Measurements from ENCODE around the gene PDE1C. TPM values are rescaled to one million over a fixed set of nuclear protein-coding genes. Genes with fewer than 3 reads are reported as not detected.

PDE1C gene
- total and polyA plus RNA-seq, 2 experiments from 2014 or later: 23.5 to 33.8 TPM

- Histone ChIP-seq H2AFZ (no peak overlapping the region), H3K4me3 (no peak overlapping the region), H3K9me3 (ENCODE audit: low read depth) (no peaks in the 10 kb centered on the region), H3K36me3 (ENCODE audit: low read depth) (no peaks in the 10 kb centered on the region), H3K27ac (peak overlapping the region; percentile 12; the same call in 1 of the 2 replicates), H3K4me1 (ENCODE audit: insufficient read depth) (peaks cover 23% of the 10 kb centered on the region), H3K9me2 (ENCODE audit: insufficient read depth) (no peaks in the 10 kb centered on the region), H4K20me1 (ENCODE audit: insufficient read depth) (no peaks in the 10 kb centered on the region), H3F3A (ENCODE audit: insufficient read depth) (no peaks in the 10 kb centered on the region), H3K79me2 (ENCODE audit: insufficient read depth) (peaks cover 36% of the 10 kb centered on the region; the same call in 1 of the 2 replicates), H3K27me3 (replicated peaks; ENCODE audit: insufficient read depth) (no peaks in the 10 kb centered on the region), H3K4me2 (ENCODE audit: unreplicated experiment) (no peak overlapping the region), H3K9ac (no peak overlapping the region)
- DNase-seq: peak; percentile 33
- TF ChIP-seq EZH2 (IDR thresholded peaks at IDR 0.05; ENCODE audit: insufficient read depth, poor library complexity, severe bottlenecking): no peak
- TF ChIP-seq EZH2phosphoT487 (IDR thresholded peaks at IDR 0.05; ENCODE audit: insufficient read depth, low read depth): no peak
- in situ Hi-C loops (cut with MboI): no loop called here
- WGBS, 2 experiments (ENCODE audit: low coverage in 1 of 2, low lambda C conversion rate in 2 of 2, missing lambda C conversion rate in 2 of 2): 23 to 31% methylated on average over 3 of the region's 3 CpGs
Measured at GRCh38 chr7:31991846-31992245, 78.4 kb downstream of the PDE1C start.

- no peak overlapping the region for H3K4me2 ChIP-seq (ENCODE audit: unreplicated experiment)
- H3K9me2 ChIP-seq (ENCODE audit: insufficient read depth): no peaks in the 10 kb centered on the region
- no peaks in the 10 kb centered on the region for H3K27me3 ChIP-seq (replicated peaks; ENCODE audit: insufficient read depth)
- peaks cover 27% of the 10 kb centered on the region for H3K4me1 ChIP-seq (ENCODE audit: insufficient read depth)
- no peak overlapping the region for H3K27ac ChIP-seq
- H3K36me3 ChIP-seq (ENCODE audit: low read depth): no peaks in the 10 kb centered on the region
- DNase-seq: no peak
- 39 to 61% methylated on average over 3 of the region's 3 CpGs for WGBS, 2 experiments (ENCODE audit: low coverage in 1 of 2, low lambda C conversion rate in 2 of 2, missing lambda C conversion rate in 2 of 2)
- H3K79me2 ChIP-seq (ENCODE audit: insufficient read depth): peaks cover 31% of the 10 kb centered on the region; the same call in 1 of the 2 replicates
- H3K9ac ChIP-seq: no peak overlapping the region
- TF ChIP-seq EZH2 (IDR thresholded peaks at IDR 0.05; ENCODE audit: insufficient read depth, poor library complexity, severe bottlenecking) (no peak), EZH2phosphoT487 (IDR thresholded peaks at IDR 0.05; ENCODE audit: insufficient read depth, low read depth) (no peak)
- H3F3A ChIP-seq (ENCODE audit: insufficient read depth): peaks cover 3% of the 10 kb centered on the region; the same call in 1 of the 2 replicates
- no peak overlapping the region for H3K4me3 ChIP-seq
- no peaks in the 10 kb centered on the region for H4K20me1 ChIP-seq (ENCODE audit: insufficient read depth)
- in situ Hi-C loops (cut with MboI): no loop called here
- no peak overlapping the region for H2AFZ ChIP-seq
- no peaks in the 10 kb centered on the region for H3K9me3 ChIP-seq (ENCODE audit: low read depth)
Measured at GRCh38 chr7:31991406-31991805, 78.8 kb downstream of the PDE1C start.

GRCh38 chr7:31986878-31987518 is 83.2 kb downstream of the PDE1C start:
- Histone ChIP-seq H3K36me3 (ENCODE audit: low read depth) (no peaks in the 10 kb centered on the region), H3K27me3 (replicated peaks; ENCODE audit: insufficient read depth) (no peaks in the 10 kb centered on the region), H3K4me2 (ENCODE audit: unreplicated experiment) (peak overlapping the region; percentile 33), H3K4me1 (ENCODE audit: insufficient read depth) (peaks cover 43% of the 10 kb centered on the region), H3K9me2 (ENCODE audit: insufficient read depth) (no peaks in the 10 kb centered on the region), H3K79me2 (ENCODE audit: insufficient read depth) (peaks cover 19% of the 10 kb centered on the region; the same call in 1 of the 2 replicates), H3K4me3 (no peak overlapping the region), H3F3A (ENCODE audit: insufficient read depth) (peaks cover 5% of the 10 kb centered on the region; the same call in 1 of the 2 replicates), H3K9ac (no peak overlapping the region), H3K9me3 (ENCODE audit: low read depth) (no peaks in the 10 kb centered on the region), H3K27ac (peak overlapping the region; percentile 25; the same call in 1 of the 2 replicates), H4K20me1 (ENCODE audit: insufficient read depth) (no peaks in the 10 kb centered on the region), H2AFZ (no peak overlapping the region)
- no peak for TF ChIP-seq EZH2 (IDR thresholded peaks at IDR 0.05; ENCODE audit: insufficient read depth, poor library complexity, severe bottlenecking)
- peak; percentile 47 for DNase-seq
- in situ Hi-C loops (cut with MboI): no loop called here
- WGBS, 2 experiments (ENCODE audit: low coverage in 1 of 2, low lambda C conversion rate in 2 of 2, missing lambda C conversion rate in 2 of 2): 18 to 29% methylated on average over 5 of the region's 5 CpGs

GRCh38 chr7:31982962-31983361 is 87.2 kb downstream of the PDE1C start:
- H2AFZ ChIP-seq: no peak overlapping the region
- H3K9me2 ChIP-seq (ENCODE audit: insufficient read depth): no peaks in the 10 kb centered on the region
- H3K9me3 ChIP-seq (ENCODE audit: low read depth): no peaks in the 10 kb centered on the region
- H3K4me3 ChIP-seq: no peak overlapping the region
- H3K4me1 ChIP-seq (ENCODE audit: insufficient read depth): peaks cover 31% of the 10 kb centered on the region
- peaks cover 17% of the 10 kb centered on the region; the same call in 1 of the 2 replicates for H3K79me2 ChIP-seq (ENCODE audit: insufficient read depth)
- no peak overlapping the region for H3K27ac ChIP-seq
- no peaks in the 10 kb centered on the region for H4K20me1 ChIP-seq (ENCODE audit: insufficient read depth)
- H3K27me3 ChIP-seq (replicated peaks; ENCODE audit: insufficient read depth): no peaks in the 10 kb centered on the region
- H3K9ac ChIP-seq: no peak overlapping the region
- TF ChIP-seq EZH2phosphoT487 (IDR thresholded peaks at IDR 0.05; ENCODE audit: insufficient read depth, low read depth) (no peak), EZH2 (IDR thresholded peaks at IDR 0.05; ENCODE audit: insufficient read depth, poor library complexity, severe bottlenecking) (no peak)
- peaks cover 5% of the 10 kb centered on the region; the same call in 1 of the 2 replicates for H3F3A ChIP-seq (ENCODE audit: insufficient read depth)
- DNase-seq: no peak
- WGBS, 2 experiments (ENCODE audit: low coverage in 1 of 2, low lambda C conversion rate in 2 of 2, missing lambda C conversion rate in 2 of 2): 0% methylated on average over 1 of the region's 1 CpG
- no peaks in the 10 kb centered on the region for H3K36me3 ChIP-seq (ENCODE audit: low read depth)
- in situ Hi-C loops (cut with MboI): no loop called here
- H3K4me2 ChIP-seq (ENCODE audit: unreplicated experiment): no peak overlapping the region

Data from GM23248 (cell line).